NCI-H774 (cell line): ENCODE data around the gene FAM193A.
"Not testable (repeated sequence)": the region's sequence is repeated elsewhere in the genome, so short reads cannot be mapped to it uniquely, and the experiment has no call there.

Source experiments
- DNase-seq: peaks from one replicate; lab custom pipeline; 2025; lab: John Stamatoyannopoulos, UW

Gene FAM193A

GRCh38 chr4:2516635-2517034 lies 19.8 kb upstream of the FAM193A start:
- no peak for DNase-seq

DNA sequence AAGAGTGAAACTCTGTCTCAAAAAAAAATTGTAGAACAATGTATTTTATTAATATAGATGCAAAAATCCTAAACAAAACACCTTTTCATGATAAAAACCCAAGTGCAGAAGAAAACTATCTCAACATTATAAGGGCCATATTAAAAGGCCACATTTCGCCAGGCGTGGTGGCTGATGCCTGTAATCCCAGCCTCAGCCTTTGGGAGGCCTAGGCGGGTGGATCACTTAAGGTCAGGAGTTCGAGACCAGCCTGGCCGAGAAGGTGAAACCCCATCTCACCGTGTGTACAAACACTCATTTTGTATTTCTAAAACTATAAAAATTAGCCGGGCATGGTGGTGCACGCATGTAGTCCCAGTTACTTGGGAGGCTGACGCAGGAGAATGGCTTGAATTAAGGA lies 9.9 kb upstream of the FAM193A start:
- DNase-seq, result no peak

- no peak for DNase-seq
Observed at GRCh38 chr4:2534904-2535375, 1.5 kb upstream of the FAM193A start.

GRCh38 chr4:2535376-2536192 lies 863 bp upstream of the FAM193A start:
- DNase-seq, result no peak

DNA sequence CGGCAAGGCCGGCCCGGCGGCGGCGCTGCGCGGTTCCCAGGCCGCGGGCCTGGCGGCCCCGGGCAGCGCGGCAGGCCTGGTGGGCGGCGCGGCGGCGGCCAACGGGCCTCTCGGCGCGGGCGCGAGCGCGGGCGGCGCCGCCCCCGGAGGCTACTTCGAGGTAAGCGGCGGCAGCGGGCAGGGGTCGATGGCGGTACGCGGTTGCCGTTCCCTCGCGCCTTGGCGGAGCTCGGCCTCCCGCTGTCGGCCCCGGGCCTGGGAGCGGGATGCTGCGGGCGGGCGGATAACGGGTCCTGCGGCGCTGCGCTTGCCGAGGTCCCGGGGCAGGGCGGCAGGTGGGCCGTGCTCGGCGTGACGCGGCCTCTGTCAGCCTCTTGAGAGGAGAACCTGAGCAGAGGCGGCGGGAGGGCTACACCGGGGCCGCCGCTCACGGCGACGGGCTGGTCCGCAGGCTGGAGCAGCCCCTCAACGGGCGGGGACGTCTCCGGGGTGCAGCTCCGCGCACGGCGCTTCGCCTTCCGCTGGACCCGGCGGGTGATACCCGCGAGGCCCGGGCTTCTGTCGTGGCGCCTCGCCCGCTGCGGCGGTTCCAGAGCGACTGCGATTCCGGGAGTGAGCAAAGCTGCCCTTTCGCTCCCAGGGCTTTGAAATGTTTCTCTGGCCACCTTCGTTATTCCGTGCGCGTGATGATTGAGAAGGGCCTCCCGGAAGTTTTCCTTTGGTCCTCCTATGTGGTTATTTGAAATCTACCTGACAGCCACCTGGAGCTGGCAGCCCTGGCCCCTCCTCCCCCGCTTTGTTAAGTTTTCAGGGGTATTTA lies 774 bp downstream of the FAM193A start:
- DNase-seq, result no peak

GRCh38 chr4:2543580-2544191 lies 7.2 kb downstream of the FAM193A start:
- not testable (repeated sequence) for DNase-seq

DNA sequence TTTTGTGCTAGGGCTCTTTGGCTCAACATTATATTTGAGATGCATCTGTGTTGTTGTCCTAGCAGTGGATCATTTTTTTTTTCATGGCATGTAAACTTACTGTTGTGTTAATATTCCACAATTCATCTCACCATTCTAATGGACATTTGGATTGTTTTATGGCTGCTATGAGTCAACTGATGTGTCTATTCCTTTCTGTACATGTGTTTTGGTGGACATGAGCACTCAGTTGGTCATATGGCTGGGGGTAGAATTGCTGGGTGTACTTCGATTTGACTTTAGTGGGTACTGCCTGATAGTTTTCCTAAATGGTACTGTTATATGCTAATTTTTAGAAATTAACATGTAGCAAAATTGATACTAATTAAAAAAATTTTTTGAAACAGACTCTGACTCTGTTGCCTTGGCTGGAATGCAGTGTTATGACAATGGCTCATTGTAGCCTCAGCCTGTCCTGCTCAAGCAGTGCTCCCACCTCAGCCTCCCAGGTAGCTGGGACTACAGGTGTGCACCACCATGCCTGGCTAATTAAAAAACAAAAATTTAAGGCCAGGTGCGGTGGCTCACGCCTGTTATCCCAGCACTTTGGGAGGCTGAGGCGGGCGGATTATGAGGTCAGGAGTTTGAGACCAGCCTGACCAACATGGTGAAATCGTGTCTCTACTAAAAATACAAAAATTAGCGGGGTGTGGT lies 9.0 kb downstream of the FAM193A start:
- DNase-seq, result no peak

- no peak for DNase-seq
Observed at GRCh38 chr4:2546286-2546823, 9.9 kb downstream of the FAM193A start.

DNA sequence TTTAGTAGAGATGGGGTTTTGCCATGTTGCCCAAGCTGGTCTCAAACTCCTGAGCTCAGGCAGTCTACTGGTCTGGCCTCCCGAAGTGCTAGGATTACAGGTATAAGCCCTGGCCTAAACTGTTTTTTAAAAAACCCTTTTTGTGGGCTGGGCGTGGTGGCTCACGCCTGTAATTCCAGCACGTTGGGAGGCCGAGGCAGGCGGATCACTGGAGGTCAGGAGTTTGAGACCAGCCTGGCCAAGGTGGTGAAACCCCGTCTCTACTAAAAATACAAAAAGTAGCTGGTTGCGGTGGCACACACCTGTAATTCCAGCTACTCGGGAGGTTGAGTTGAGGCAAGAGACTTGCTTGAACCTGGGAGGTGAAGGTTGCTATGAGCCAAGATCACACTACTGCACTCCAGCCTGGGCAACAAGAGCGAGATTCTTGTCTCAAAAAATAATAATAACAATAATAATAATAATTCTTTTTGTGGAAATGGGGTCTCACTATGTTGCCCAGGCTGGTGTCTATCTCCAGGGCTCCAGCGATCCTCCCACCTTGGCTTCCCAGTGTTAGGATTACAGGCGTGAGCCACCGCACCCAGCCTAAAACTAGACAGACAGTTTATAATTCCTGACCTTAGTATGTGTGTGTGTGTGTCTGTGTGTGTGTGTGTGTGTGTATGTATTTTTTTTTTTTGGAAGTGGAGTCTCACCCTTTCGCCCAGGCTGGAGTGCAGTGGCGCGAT lies 10.7 kb downstream of the FAM193A start:
- not testable (repeated sequence) for DNase-seq

DNA sequence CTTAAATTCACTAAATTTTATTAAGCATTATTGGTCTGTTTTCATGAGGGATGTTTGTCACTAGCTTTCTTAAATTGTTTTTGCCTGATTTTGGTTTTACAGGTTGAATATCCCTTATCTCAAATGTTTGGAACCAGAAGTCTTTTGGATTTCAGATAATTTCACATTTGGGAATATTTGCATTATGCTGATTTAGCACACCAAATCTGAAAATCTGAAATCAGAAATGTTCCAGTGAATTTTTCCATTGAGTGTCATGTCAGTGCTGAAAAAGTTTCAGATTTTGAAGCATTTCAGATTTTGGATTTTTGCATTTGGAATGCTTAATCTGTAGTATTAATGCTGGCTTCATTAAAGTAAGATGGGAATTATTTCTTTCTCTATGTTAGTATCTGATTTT lies 14.7 kb downstream of the FAM193A start:
- DNase-seq, result no peak

DNA sequence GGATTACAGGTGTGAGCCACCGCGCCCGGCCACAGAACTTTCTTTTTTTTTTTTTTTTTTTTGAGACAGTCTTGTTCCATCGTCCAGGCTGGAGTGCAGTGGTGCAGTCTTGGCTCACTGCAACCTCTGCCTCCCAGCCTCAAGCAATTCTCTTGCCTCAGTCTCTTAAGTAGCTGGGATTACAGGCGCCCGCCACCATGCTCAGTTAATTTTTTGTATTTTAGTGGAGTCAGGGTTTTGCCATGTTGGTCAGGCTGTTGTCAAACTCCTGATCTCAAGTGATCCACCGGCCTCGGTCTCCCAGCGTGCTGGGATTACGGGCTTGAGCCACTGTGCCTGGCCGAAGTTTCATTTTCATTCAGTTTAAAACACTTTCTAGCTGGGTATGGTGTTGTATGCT lies 16.4 kb downstream of the FAM193A start:
- no peak for DNase-seq

GRCh38 chr4:2558301-2558700 lies 21.9 kb downstream of the FAM193A start:
- DNase-seq, result no peak

- DNase-seq, result no peak
Observed at GRCh38 chr4:2560167-2560566, 23.7 kb downstream of the FAM193A start.

DNA sequence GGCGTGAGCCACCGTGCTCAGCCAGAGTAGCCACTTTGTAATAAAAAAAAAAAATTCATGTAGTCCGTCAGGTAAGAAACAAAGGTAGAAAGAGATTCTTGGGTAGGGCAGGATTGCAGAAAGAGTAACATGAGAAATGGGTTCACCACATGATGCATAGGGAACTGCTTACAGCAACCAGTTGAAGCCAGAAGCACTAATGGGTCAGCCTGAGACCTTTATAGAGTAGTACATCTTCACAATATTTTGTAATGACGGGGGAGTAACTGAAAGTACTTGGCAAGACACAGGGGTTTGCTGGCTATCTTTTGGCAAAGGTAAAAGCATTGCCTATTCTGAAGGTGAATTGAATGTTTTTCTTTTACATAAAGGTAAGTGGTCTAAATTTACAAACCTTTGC lies 29.1 kb downstream of the FAM193A start:
- DNase-seq, result no peak

GRCh38 chr4:2570036-2570435 lies 33.6 kb downstream of the FAM193A start:
- DNase-seq, result no peak

DNA sequence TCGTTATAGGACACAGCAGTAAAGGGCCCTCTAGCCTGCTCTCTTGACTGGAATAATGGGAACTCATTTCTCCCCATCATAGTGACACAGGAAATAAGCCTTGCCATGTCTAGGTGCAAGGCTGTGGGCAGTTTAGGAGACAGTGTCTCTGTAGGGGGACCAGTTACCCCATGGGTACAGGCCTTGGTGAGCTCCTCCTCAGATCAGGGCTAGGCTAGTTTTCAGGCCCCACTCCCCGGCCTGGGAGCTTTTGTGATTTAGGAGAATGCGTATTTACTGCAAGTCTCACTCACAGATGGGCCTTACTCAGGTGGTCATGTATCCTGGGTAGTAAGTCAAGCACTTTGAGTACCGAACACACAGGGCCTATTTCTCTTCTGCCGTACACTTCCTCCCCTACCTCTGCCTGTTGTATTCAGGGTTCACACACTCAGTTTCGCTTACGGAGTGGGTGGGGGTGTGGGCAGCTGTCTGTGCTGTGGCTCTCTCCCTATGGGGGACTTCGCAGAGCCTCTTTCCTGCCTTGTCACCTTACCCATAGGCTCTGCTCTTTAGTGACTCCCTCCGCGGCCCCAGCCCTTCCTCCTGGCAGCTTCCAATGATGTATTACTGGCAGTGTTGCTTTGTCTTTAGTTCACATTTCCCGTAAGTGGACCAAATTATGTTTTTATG lies 34.2 kb downstream of the FAM193A start:
- no peak for DNase-seq

- no peak for DNase-seq
Observed at GRCh38 chr4:2572076-2572475, 35.6 kb downstream of the FAM193A start.

- no peak for DNase-seq
Observed at GRCh38 chr4:2572866-2573265, 36.4 kb downstream of the FAM193A start.

DNA sequence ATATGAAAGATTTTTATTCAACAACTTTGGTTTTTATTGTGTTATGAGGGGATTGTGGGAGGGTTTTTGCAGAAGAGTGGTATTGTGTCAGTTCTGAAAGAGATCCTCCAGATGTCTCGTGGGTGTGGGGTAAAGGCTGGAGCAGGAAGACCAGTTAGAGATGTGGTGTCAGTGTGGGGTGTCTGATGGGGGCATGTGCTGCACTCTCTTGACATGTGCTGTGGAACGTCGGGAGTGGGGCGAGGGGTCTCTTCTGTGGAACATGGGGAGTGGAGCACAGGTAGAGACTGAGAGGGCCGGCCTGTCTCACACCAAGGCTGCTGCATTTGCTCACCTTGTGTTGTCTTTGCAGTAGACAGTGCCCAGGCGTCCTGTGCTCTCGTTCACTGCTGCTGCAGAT lies 37.6 kb downstream of the FAM193A start:
- DNase-seq, result no peak

- DNase-seq, result no peak
Observed at GRCh38 chr4:2574863-2575262, 38.4 kb downstream of the FAM193A start.

DNA sequence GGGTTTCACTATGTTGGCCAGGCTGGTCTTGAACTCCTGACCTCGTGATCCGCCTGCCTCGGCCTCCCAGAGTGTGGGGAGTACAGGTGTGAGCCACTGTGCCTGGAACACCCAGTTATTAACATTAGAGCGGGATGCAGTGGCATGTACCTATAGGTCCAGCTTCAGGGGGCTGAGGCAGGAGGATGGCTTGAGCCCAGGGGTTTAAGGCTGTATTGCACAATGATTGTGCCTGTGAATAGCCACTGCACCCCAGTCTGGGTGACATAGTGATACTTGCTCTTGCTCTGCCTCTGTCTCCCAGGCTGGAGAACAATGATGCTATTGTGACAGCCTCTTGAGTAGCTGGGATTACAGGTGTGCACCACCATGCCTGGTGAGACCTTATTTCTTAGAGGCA lies 39.8 kb downstream of the FAM193A start:
- DNase-seq, result no peak
